ENCODE data around the gene ZNF428.

DNA sequence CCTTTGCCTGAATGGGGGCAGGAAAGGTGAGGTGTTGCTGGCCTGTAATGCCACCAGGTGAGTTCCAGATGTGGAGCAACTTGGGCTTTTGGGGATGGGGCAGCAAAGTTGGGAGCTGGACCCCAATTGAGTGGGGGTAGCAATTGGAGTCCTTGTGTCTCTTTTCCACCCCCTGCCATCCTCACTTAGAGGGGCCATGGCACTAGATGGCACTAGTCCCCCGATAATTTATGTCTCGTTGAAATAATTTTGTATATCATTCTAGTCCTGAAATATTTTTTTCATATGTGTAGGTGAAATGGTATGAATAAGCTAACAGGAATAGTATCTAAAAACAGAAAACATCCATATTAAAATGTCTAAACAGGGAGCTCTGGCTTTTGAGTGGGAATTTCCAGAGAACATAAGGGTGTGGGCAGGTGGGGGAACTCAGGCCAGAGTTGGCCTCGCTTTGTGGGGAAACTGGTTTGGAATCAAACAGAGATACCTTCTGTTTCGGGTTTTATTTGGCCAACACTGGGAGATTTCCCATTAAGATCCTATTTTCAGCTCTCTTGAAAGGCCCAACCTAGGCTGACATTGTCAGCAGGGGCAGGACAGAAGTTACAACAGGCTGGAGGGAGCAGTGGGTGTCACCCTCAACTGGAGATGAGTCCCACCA, 19.7 kb downstream of the ZNF428 start:
- TF ChIP-seq, protein P1, sequence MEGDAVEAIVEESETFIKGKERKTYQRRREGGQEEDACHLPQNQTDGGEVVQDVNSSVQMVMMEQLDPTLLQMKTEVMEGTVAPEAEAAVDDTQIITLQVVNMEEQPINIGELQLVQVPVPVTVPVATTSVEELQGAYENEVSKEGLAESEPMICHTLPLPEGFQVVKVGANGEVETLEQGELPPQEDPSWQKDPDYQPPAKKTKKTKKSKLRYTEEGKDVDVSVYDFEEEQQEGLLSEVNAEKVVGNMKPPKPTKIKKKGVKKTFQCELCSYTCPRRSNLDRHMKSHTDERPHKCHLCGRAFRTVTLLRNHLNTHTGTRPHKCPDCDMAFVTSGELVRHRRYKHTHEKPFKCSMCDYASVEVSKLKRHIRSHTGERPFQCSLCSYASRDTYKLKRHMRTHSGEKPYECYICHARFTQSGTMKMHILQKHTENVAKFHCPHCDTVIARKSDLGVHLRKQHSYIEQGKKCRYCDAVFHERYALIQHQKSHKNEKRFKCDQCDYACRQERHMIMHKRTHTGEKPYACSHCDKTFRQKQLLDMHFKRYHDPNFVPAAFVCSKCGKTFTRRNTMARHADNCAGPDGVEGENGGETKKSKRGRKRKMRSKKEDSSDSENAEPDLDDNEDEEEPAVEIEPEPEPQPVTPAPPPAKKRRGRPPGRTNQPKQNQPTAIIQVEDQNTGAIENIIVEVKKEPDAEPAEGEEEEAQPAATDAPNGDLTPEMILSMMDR (IDR thresholded peaks at IDR 0.05) = no peak
- no peak for TF ChIP-seq POLR2AphosphoS5 (IDR thresholded peaks at IDR 0.05)

Measured in sigmoid colon (tissue), 4 donors.